ENCODE data around the gene CHAT.

CHAT gene

GRCh38 chr10:49598164-49598856, 15.5 kb upstream of the CHAT start:
- H3K27ac ChIP-seq (ENCODE audit: low read length), result no peak overlapping the region
- H3K27me3 ChIP-seq (ENCODE audit: low read depth, low read length), result no peaks in the 10 kb centered on the region

GRCh38 chr10:49598986-49599385, 14.9 kb upstream of the CHAT start:
- Histone ChIP-seq H3K4me3 (ENCODE audit: low read depth in 1 of 2, low read length in 2 of 2) (no peak overlapping the region), H3K36me3 (ENCODE audit: control insufficient read depth in 1 of 2, insufficient read depth in 2 of 2, low read length in 2 of 2) (no peaks in the 10 kb centered on the region), H3K27me3 (ENCODE audit: low read depth, low read length) (no peaks in the 10 kb centered on the region)

More at GRCh38 chr10:49598164-49598856, 15.5 kb upstream of the CHAT start:
- Histone ChIP-seq H3K36me3 (ENCODE audit: control insufficient read depth in 1 of 2, insufficient read depth in 2 of 2, low read length in 2 of 2) (no peaks in the 10 kb centered on the region), H3K4me1 (ENCODE audit: control insufficient read depth in 1 of 2, insufficient read depth in 2 of 2, low read length in 2 of 2) (no peaks in the 10 kb centered on the region), H3K4me3 (ENCODE audit: low read depth in 1 of 2, low read length in 2 of 2) (no peak overlapping the region), H3K9me3 (ENCODE audit: control insufficient read depth in 1 of 2, low read length in 2 of 2) (no peaks in the 10 kb centered on the region)

GRCh38 chr10:49599546-49599945, 14.3 kb upstream of the CHAT start:
- no peaks in the 10 kb centered on the region for H3K4me1 ChIP-seq (ENCODE audit: control insufficient read depth in 1 of 2, insufficient read depth in 2 of 2, low read length in 2 of 2)
- H3K27ac ChIP-seq (ENCODE audit: low read length), result no peak overlapping the region
- H3K27me3 ChIP-seq (ENCODE audit: low read depth, low read length), result no peaks in the 10 kb centered on the region
- H3K4me3 ChIP-seq (ENCODE audit: low read depth in 1 of 2, low read length in 2 of 2), result no peak overlapping the region
- no peaks in the 10 kb centered on the region for H3K9me3 ChIP-seq (ENCODE audit: control insufficient read depth in 1 of 2, low read length in 2 of 2)
- H3K36me3 ChIP-seq (ENCODE audit: control insufficient read depth in 1 of 2, insufficient read depth in 2 of 2, low read length in 2 of 2), result no peaks in the 10 kb centered on the region

More at GRCh38 chr10:49598986-49599385, 14.9 kb upstream of the CHAT start:
- H3K4me1 ChIP-seq (ENCODE audit: control insufficient read depth in 1 of 2, insufficient read depth in 2 of 2, low read length in 2 of 2), result no peaks in the 10 kb centered on the region
- H3K27ac ChIP-seq (ENCODE audit: low read length), result no peak overlapping the region
- H3K9me3 ChIP-seq (ENCODE audit: control insufficient read depth in 1 of 2, low read length in 2 of 2), result no peaks in the 10 kb centered on the region

GRCh38 chr10:49600046-49600445, 13.8 kb upstream of the CHAT start:
- H3K27ac ChIP-seq (ENCODE audit: low read length), result no peak overlapping the region

GRCh38 chr10:49600781-49601400, 12.9 kb upstream of the CHAT start:
- Histone ChIP-seq H3K9me3 (ENCODE audit: control insufficient read depth in 1 of 2, low read length in 2 of 2) (no peaks in the 10 kb centered on the region), H3K27ac (ENCODE audit: low read length) (no peak overlapping the region), H3K36me3 (ENCODE audit: control insufficient read depth in 1 of 2, insufficient read depth in 2 of 2, low read length in 2 of 2) (no peaks in the 10 kb centered on the region), H3K27me3 (ENCODE audit: low read depth, low read length) (no peaks in the 10 kb centered on the region), H3K4me1 (ENCODE audit: control insufficient read depth in 1 of 2, insufficient read depth in 2 of 2, low read length in 2 of 2) (no peaks in the 10 kb centered on the region), H3K4me3 (ENCODE audit: low read depth in 1 of 2, low read length in 2 of 2) (no peak overlapping the region)

More at GRCh38 chr10:49600046-49600445, 13.8 kb upstream of the CHAT start:
- no peaks in the 10 kb centered on the region for H3K4me1 ChIP-seq (ENCODE audit: control insufficient read depth in 1 of 2, insufficient read depth in 2 of 2, low read length in 2 of 2)
- H3K9me3 ChIP-seq (ENCODE audit: control insufficient read depth in 1 of 2, low read length in 2 of 2), result no peaks in the 10 kb centered on the region
- H3K27me3 ChIP-seq (ENCODE audit: low read depth, low read length), result no peaks in the 10 kb centered on the region
- H3K36me3 ChIP-seq (ENCODE audit: control insufficient read depth in 1 of 2, insufficient read depth in 2 of 2, low read length in 2 of 2), result no peaks in the 10 kb centered on the region
- H3K4me3 ChIP-seq (ENCODE audit: low read depth in 1 of 2, low read length in 2 of 2), result no peak overlapping the region

GRCh38 chr10:49601857-49602256, 12.0 kb upstream of the CHAT start:
- no peak overlapping the region for H3K4me3 ChIP-seq (ENCODE audit: low read depth in 1 of 2, low read length in 2 of 2)
- no peaks in the 10 kb centered on the region for H3K27me3 ChIP-seq (ENCODE audit: low read depth, low read length)
- no peaks in the 10 kb centered on the region for H3K9me3 ChIP-seq (ENCODE audit: control insufficient read depth in 1 of 2, low read length in 2 of 2)
- H3K4me1 ChIP-seq (ENCODE audit: control insufficient read depth in 1 of 2, insufficient read depth in 2 of 2, low read length in 2 of 2), result peaks cover 0 to under 1% of the 10 kb centered on the region in 2 donors
- H3K27ac ChIP-seq (ENCODE audit: low read length), result no peak overlapping the region
- H3K36me3 ChIP-seq (ENCODE audit: control insufficient read depth in 1 of 2, insufficient read depth in 2 of 2, low read length in 2 of 2), result no peaks in the 10 kb centered on the region

- peaks cover 0 to 5% of the 10 kb centered on the region in 2 donors for H3K4me1 ChIP-seq (ENCODE audit: control insufficient read depth in 1 of 2, insufficient read depth in 2 of 2, low read length in 2 of 2)
- no peak overlapping the region for H3K4me3 ChIP-seq (ENCODE audit: low read depth in 1 of 2, low read length in 2 of 2)
- H3K9me3 ChIP-seq (ENCODE audit: control insufficient read depth in 1 of 2, low read length in 2 of 2), result no peaks in the 10 kb centered on the region
- no peaks in the 10 kb centered on the region for H3K36me3 ChIP-seq (ENCODE audit: control insufficient read depth in 1 of 2, insufficient read depth in 2 of 2, low read length in 2 of 2)
- no peak overlapping the region for H3K27ac ChIP-seq (ENCODE audit: low read length)
- H3K27me3 ChIP-seq (ENCODE audit: low read depth, low read length), result peaks cover 5% of the 10 kb centered on the region
Observed at GRCh38 chr10:49602380-49603023, 11.3 kb upstream of the CHAT start.

GRCh38 chr10:49605216-49605938, 8.5 kb upstream of the CHAT start:
- H3K9me3 ChIP-seq (ENCODE audit: control insufficient read depth in 1 of 2, low read length in 2 of 2), result no peaks in the 10 kb centered on the region
- no peak overlapping the region for H3K4me3 ChIP-seq (ENCODE audit: low read depth in 1 of 2, low read length in 2 of 2)
- H3K27me3 ChIP-seq (ENCODE audit: low read depth, low read length), result peaks cover 23% of the 10 kb centered on the region
- H3K4me1 ChIP-seq (ENCODE audit: control insufficient read depth in 1 of 2, insufficient read depth in 2 of 2, low read length in 2 of 2), result peaks cover 0 to 14% of the 10 kb centered on the region in 2 donors
- no peak overlapping the region for H3K27ac ChIP-seq (ENCODE audit: low read length)
- H3K36me3 ChIP-seq (ENCODE audit: control insufficient read depth in 1 of 2, insufficient read depth in 2 of 2, low read length in 2 of 2), result no peaks in the 10 kb centered on the region

GRCh38 chr10:49605939-49606509, 7.8 kb upstream of the CHAT start:
- peaks cover 29% of the 10 kb centered on the region for H3K27me3 ChIP-seq (ENCODE audit: low read depth, low read length)

GRCh38 chr10:49606981-49607535, 6.8 kb upstream of the CHAT start:
- H3K36me3 ChIP-seq (ENCODE audit: control insufficient read depth in 1 of 2, insufficient read depth in 2 of 2, low read length in 2 of 2), result no peaks in the 10 kb centered on the region
- H3K9me3 ChIP-seq (ENCODE audit: control insufficient read depth in 1 of 2, low read length in 2 of 2), result no peaks in the 10 kb centered on the region
- H3K4me3 ChIP-seq (ENCODE audit: low read depth in 1 of 2, low read length in 2 of 2), result no peak overlapping the region
- H3K27me3 ChIP-seq (ENCODE audit: low read depth, low read length), result peaks cover 40% of the 10 kb centered on the region
- H3K4me1 ChIP-seq (ENCODE audit: control insufficient read depth in 1 of 2, insufficient read depth in 2 of 2, low read length in 2 of 2), result peaks cover 0 to 29% of the 10 kb centered on the region in 2 donors
- H3K27ac ChIP-seq (ENCODE audit: low read length), result no peak overlapping the region

More at GRCh38 chr10:49605939-49606509, 7.8 kb upstream of the CHAT start:
- H3K9me3 ChIP-seq (ENCODE audit: control insufficient read depth in 1 of 2, low read length in 2 of 2), result no peaks in the 10 kb centered on the region
- peaks cover 0 to 19% of the 10 kb centered on the region in 2 donors for H3K4me1 ChIP-seq (ENCODE audit: control insufficient read depth in 1 of 2, insufficient read depth in 2 of 2, low read length in 2 of 2)
- no peaks in the 10 kb centered on the region for H3K36me3 ChIP-seq (ENCODE audit: control insufficient read depth in 1 of 2, insufficient read depth in 2 of 2, low read length in 2 of 2)
- no peak overlapping the region for H3K27ac ChIP-seq (ENCODE audit: low read length)
- no peak overlapping the region for H3K4me3 ChIP-seq (ENCODE audit: low read depth in 1 of 2, low read length in 2 of 2)

All from muscle layer of duodenum (tissue), 2 donors.